GM12872 (cell line): Measurements from ENCODE around the gene CCDC142.

Experiments
- TF ChIP-seq, protein P1 (sequence below): IDR thresholded peaks from 3 replicates; pipeline ENCODE4 v1.5.1; 2011; ENCODE audit warnings: low read depth, mild to moderate bottlenecking, low read length, moderate library complexity; ENCODE audit not compliant: insufficient read depth

CCDC142 gene

DNA sequence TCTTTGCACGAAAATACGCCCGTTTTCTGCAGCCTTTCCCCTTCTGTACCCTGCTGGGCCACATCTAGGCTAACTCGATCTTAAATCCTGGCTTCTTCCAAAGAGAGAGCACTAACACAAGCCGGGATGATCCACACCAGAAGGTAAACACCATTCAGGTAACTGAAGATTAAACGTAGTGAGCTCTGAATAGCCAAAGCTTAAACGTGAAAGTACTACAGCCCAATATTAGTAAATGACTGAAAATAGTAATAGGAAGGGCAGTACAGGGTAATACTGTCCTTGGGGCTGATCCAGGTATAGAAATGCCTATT is 9.9 kb downstream of the CCDC142 start:
- TF ChIP-seq, protein P1, sequence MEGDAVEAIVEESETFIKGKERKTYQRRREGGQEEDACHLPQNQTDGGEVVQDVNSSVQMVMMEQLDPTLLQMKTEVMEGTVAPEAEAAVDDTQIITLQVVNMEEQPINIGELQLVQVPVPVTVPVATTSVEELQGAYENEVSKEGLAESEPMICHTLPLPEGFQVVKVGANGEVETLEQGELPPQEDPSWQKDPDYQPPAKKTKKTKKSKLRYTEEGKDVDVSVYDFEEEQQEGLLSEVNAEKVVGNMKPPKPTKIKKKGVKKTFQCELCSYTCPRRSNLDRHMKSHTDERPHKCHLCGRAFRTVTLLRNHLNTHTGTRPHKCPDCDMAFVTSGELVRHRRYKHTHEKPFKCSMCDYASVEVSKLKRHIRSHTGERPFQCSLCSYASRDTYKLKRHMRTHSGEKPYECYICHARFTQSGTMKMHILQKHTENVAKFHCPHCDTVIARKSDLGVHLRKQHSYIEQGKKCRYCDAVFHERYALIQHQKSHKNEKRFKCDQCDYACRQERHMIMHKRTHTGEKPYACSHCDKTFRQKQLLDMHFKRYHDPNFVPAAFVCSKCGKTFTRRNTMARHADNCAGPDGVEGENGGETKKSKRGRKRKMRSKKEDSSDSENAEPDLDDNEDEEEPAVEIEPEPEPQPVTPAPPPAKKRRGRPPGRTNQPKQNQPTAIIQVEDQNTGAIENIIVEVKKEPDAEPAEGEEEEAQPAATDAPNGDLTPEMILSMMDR: no peak

DNA sequence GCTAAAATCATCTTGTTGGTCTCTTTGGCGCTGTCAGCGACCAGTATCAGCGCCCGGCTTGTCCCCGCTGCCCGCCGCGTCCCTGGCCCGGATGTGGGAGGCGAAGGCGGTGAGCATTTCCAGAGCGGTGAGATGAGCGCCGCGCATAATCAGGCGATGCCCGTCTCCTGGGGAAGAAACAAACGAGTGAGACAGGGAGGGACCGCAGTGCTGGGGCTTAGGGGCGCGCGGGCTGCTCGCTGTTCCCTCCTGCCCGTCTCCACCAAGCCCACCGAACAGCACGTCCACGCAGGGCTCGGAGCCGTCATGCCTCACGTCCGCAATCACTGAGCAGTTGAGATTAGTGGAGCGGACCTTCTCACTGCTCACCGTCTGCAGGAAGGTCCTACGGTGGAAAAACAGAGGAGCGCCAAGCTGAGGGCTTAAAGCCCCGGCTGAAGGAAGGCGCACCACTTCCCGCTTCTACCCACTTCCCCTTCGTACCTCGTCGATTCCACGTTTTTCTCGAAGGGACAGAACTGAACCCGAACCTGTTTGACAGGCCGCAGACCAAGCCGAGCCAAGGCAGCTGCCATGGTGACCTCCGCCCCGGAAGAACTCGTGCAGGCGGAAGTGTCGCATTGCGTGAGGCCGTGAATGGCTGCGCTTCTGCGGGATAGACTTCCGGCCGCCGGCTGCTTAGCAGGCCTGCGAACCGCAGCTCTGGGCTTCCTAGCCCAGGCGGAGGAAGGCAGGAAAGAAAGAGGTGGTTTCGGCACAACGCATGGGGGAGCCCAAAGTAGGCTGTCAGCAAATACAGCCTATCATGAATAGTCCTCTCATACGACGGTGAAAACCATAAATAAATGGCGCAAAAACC is 10.5 kb downstream of the CCDC142 start, which contains the start of gene MRPL53:
MRPL53 (minus strand) TSS at position 595 of the 859 bp plus-strand sequence; CDS start at position 575, 20 bp downstream.
- TF ChIP-seq, protein P1: no peak

DNA sequence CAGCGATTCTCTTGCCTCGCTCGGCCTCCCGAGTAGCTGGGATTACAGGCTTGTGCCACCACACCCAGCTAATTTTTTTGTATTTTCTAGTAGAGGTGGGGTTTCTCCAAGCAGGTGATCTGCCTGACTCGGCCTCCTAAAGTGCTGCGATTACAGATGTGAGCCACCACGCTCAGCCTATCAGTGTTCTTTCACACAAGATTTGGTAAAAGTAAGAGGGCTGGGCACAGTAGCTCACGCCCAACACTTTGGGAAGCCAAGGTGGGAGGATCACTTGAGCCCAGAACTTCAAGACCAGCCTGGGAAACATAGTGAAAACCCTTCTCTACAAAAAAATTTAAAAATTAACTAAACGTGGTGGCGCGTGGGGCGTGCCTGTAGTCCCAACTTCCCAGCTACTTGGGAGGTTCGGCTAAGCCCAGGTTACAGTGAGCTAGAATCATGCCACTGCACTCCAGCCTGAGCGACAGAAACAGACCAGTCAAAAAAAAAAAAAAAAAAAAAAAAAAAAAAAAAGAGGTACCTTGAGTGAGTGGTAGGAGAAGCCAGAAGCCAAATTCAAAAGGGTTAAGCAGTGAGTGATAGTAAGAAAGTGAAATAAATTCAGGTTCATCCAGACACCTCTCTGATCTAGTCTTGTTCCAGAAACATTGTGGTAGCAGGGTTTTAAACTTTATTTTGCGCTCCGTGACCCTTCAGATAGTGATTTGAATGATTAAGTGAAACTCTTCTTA is 11.3 kb downstream of the CCDC142 start:
- TF ChIP-seq, protein P1: no peak

DNA sequence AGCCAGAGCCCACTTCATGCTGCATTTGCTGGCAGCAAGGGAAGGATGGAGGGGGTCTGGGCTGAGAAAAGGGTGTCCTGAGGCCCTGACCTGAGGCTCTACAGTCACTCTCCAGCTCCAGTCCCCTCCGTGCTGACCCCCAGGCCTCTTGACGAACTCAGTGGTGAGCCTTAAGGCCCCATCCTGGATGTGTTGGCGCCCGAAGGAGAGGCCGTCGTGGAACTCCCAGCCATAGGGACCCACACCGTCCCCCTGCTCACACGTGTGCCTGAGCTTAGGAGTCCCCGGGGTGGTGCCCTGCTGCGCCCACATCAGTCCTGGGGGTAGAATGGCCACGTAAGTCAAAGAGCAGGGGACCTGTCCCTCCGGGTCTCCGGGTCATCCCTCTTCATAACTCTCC is 18.4 kb downstream of the CCDC142 start:
- TF ChIP-seq, protein P1: no peak

DNA sequence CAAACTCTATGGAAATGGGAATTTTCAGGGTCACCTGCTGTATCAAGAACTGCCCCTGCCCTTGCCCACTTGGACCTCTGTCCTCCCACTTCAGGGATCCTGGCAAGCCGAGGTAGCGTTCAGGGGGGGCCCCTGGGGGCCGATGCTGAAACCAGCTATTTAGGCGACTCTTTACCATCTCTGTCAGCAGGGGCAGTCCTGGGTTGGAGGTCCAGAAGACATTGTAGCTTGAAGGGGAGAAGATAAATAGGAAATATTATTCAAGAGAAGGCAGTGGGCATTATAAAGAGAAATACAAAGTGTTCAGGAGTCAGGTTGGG is 20.1 kb downstream of the CCDC142 start:
- TF ChIP-seq, protein P1: no peak

DNA sequence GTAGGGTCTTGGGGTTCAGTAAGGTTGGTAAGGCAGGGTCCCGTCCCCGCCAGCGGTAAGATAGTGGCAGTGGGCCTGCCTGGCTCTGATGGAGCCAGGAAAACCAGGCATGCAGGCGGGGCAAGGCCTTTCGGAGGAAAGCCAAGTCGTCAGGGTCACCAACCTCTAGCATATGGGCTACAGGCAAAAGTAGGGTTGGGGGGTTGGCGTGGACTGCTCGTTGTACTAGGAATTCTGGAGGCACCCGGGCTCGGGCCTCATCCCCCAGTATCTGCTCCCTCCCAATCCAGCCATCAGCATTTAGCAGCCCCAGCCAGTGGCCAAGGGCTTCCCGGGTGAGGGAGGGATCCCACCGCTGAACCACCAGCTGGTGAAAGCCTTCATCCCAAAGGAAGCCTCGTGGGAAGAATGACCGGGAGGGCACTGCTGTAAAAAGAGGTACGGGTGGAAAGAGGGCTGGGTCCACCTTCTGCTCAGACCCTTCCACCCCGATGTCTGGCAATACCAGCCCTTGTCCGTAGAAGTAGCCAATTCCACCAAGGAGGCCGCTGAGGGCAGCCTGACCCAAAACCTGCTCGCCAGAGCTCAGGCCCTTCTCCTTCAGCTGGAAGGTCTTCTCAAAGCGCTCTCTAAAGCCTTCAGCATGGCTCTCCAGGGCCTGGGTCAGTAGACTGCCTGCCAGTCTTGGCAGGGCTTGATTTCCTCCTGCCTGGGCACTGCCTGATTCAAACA is 20.6 kb downstream of the CCDC142 start:
- TF ChIP-seq, protein P1: no peak
